GM06990 (cell line): ENCODE measurements around the gene HOXC9.
A peak's percentile ranks its signal among the peaks of the same experiment; 100 is the strongest.

Experiments
- DNase-seq: peaks from one replicate; pipeline ENCODE4 v3.0.0-alpha.2; 2011; ENCODE audit not compliant: insufficient read length; ENCODE audit errors: extremely low read depth
- H3K27me3 ChIP-seq: replicated peaks from 2 replicates; pipeline ENCODE4 v1.6.0; 2011; ENCODE audit warnings: low read length; ENCODE audit not compliant: control insufficient read depth, insufficient read depth
- H3K36me3 ChIP-seq: 2 replicates; pipeline ENCODE4 v1.5.1; 2011; ENCODE audit warnings: low read length; ENCODE audit not compliant: control insufficient read depth, insufficient read depth
- H3K4me3 ChIP-seq: replicated peaks from 2 replicates; pipeline ENCODE4 v1.5.1; 2011; ENCODE audit warnings: low read depth, mild to moderate bottlenecking, control low read depth, low read length
- CTCF ChIP-seq: IDR thresholded peaks from 2 replicates; pipeline ENCODE4 v1.5.1; 2011; ENCODE audit warnings: low read length, control low read depth, mild to moderate bottlenecking, inconsistent platforms; ENCODE audit not compliant: insufficient read depth, poor library complexity, severe bottlenecking

Gene HOXC9

DNA sequence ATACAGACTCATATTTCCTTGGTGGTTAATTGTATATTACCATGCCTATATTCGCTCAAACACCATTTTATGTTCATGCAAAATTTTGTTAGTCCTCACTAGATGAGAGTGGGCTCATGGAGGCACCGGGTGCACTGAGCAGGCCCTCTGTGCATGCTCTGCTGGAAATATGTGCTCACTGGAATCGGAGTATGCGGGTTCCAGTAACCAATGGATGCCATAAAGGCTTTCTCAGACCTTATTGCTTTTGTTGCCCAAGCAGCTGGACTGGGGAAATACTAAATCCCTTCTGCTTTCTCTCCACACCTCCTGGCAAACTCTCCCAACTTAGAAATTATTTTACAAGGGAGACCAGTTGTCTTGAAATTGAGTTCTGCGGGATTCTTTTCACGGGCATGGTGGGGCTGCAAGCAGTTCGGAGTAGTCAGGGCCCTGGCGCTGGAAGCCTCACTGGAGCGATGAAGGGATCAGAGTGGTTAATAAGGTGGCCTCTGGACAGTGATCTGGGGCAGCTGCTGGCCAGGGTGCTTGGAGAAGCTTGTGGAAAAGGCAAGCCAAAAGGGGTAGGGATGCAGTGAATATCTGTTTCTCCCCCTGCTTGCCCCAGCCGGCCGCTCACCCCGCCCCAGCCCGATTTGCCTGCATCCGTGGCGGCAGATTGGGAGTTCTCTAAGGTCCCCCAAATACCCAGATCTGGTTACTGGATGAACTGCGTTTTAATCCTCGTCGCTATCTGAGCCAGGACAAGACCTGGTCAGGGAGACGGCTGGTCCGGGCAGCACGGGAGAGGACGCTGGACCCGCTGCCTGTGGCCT is 20.8 kb downstream of the HOXC9 start:
- H3K27me3 ChIP-seq = 0 out of 2 replicates have a peak, but pooled peaks cover 1% of the 10 kb centered on the region

GRCh38 chr12:54021432-54022013 is 21.6 kb downstream of the HOXC9 start:
- Histone ChIP-seq H3K4me3 (peak overlapping the region; percentile 30), H3K27me3 (no peaks in the 10 kb centered on the region), H3K36me3 (no peaks in the 10 kb centered on the region)
- peak; percentile 54 for TF ChIP-seq CTCF
- peak; percentile 64 for DNase-seq

More for the DNA sequence above, 20.8 kb downstream of the HOXC9 start:
- no peak for TF ChIP-seq CTCF
- no peak for DNase-seq
- no peak overlapping the region; the same call in 1 of the 2 replicates for H3K4me3 ChIP-seq
- no peaks in the 10 kb centered on the region for H3K36me3 ChIP-seq

DNA sequence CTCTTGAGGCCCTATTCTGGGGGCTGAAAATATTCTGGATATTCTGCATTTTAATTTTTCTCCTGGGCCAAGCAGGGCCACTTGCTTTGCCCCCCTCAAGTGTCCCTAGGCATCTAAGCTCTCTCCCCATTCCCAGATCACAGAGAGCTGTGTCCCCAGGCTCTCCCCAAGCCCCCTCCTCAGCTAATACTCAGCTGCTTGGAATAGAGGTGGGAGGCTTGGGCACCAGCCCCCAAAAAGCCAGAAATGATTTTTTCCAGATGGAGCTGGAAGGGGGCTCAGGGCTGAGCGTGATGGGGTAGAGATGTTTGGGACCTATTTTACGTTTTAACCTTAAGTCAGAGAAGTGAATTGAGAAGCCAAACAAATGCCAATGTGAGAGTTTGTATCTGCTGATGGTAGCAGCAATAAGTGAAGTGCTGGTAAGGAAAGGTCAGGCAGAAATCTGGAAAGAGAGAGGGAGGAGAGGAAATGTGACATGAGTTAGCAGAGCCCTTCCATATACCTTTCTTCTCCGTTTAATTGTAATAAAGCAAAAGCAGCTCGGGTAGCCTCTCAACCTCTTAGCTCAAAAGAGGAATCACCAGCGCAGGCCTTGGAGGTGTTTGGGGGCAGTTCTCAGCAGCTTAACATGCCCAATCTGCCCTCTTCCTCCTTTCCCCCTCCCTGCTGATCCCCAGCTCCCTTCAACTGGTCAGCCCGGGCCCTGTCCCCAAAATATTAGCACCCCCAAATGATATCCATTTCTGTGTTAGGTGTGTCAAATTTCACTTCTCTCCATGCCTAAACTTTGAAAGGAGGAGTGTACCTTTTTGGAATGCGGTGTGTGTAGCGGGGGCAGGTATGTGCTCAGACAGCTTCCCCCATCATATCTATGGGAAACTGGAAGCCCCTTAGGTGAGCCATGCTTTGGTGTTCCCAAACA is 23.3 kb downstream of the HOXC9 start:
- no peak for DNase-seq
- H3K4me3 ChIP-seq = no peak overlapping the region
- no peaks in the 10 kb centered on the region for H3K36me3 ChIP-seq
- H3K27me3 ChIP-seq = no peaks in the 10 kb centered on the region
- TF ChIP-seq CTCF = no peak

DNA sequence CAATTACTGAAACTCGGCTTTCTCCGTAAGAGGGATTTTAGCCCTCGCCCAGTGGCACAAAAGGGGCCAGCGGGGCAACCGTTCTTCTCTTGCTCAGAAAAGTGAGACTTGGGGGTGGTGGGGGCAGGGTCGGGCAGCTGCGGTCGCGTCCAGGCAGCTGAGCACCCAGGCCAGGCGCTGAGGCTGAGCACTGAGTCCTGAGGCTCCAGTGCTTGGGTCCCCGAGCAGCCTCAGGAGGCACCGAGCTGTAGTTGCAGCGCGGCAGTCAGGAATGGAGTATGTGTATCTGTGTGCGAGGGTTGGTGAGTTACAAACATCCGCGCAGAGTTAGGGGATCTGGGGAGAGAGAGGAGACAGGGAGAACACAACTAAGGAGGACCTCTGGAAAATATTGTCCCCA is 24.2 kb downstream of the HOXC9 start:
- TF ChIP-seq CTCF = no peak
- Histone ChIP-seq H3K36me3 (no peaks in the 10 kb centered on the region), H3K27me3 (no peaks in the 10 kb centered on the region), H3K4me3 (no peak overlapping the region)
- no peak for DNase-seq

GRCh38 chr12:54024581-54025305 is 24.8 kb downstream of the HOXC9 start:
- no peak for DNase-seq
- no peak for TF ChIP-seq CTCF
- Histone ChIP-seq H3K4me3 (no peak overlapping the region), H3K27me3 (no peaks in the 10 kb centered on the region; the same call in 1 of the 2 replicates), H3K36me3 (no peaks in the 10 kb centered on the region)
